Lower leg skin (tissue), 3 donors: ENCODE results near the gene C6orf136.

Source experiments
- POLR2A ChIP-seq, 2 donors: fragments of 450-650 bp; IDR thresholded peaks; one replicate each; pipeline ENCODE4 v1.6.1; 2016 to 2017; ENCODE audit warnings: antibody characterized with exemption in 2 of 2, mild to moderate bottlenecking in 1 of 2, moderate library complexity in 1 of 2
- TF ChIP-seq, protein P1 (sequence below), 3 donors: fragments of 450-650 bp; IDR thresholded peaks; one replicate each; pipeline ENCODE4 v1.5.1; 2016; ENCODE audit warnings: antibody characterized with exemption in 3 of 3, mild to moderate bottlenecking in 3 of 3, moderate library complexity in 2 of 3

- TF ChIP-seq, protein P1, sequence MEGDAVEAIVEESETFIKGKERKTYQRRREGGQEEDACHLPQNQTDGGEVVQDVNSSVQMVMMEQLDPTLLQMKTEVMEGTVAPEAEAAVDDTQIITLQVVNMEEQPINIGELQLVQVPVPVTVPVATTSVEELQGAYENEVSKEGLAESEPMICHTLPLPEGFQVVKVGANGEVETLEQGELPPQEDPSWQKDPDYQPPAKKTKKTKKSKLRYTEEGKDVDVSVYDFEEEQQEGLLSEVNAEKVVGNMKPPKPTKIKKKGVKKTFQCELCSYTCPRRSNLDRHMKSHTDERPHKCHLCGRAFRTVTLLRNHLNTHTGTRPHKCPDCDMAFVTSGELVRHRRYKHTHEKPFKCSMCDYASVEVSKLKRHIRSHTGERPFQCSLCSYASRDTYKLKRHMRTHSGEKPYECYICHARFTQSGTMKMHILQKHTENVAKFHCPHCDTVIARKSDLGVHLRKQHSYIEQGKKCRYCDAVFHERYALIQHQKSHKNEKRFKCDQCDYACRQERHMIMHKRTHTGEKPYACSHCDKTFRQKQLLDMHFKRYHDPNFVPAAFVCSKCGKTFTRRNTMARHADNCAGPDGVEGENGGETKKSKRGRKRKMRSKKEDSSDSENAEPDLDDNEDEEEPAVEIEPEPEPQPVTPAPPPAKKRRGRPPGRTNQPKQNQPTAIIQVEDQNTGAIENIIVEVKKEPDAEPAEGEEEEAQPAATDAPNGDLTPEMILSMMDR (IDR thresholded peaks at IDR 0.05): no peak
- TF ChIP-seq POLR2A (IDR thresholded peaks at IDR 0.05): no peak
These were observed 44.4 kb downstream of the C6orf136 start for GRCh38 chr6:30691208-30691847.
